ENCODE measurements around the gene GNMT.
"Not testable (repeated sequence)": the region's sequence is repeated elsewhere in the genome, so short reads cannot be mapped to it uniquely, and the experiment has no call there.

Gene GNMT

DNA sequence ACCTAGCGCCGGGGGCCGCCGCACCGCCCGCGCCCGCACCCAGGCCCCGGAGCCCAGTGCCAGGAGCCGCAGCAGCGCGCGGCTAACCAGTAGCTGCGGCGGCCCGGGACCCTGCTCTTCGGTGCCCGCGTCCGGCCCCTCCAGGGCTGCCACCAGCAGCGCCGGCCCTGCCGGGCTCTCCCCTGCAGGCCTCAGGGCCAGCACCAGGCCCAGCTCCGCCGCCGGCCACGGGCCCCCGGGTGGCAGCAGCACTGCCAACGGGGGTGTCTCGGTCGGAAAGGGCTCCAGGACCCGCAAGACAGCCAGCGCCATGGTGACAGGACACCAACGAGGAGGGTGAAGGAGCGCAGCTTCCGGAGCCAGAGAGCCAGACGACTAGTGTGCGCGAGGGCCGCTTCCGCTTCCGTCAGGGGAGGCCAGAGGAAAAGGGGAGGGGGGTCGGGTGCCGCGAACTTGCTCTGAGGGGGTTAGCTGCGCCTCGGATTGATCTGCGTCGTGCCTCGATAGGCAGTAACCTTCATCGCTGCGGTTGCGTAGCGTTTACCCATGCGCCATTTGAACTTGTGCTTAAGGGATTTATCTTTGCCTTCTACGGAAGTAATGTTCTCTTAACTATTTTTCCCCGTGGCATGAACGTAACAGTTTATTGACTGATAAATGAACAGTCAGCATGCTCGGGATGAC lies 18.4 kb downstream of the GNMT start, which contains the start of gene PEX6:
TSS of gene PEX6 (minus strand) at position 343 of the 684 bp plus-strand sequence. CDS start at position 312, 31 bp downstream.
- peak; percentile 97 for DNase-seq

DNA sequence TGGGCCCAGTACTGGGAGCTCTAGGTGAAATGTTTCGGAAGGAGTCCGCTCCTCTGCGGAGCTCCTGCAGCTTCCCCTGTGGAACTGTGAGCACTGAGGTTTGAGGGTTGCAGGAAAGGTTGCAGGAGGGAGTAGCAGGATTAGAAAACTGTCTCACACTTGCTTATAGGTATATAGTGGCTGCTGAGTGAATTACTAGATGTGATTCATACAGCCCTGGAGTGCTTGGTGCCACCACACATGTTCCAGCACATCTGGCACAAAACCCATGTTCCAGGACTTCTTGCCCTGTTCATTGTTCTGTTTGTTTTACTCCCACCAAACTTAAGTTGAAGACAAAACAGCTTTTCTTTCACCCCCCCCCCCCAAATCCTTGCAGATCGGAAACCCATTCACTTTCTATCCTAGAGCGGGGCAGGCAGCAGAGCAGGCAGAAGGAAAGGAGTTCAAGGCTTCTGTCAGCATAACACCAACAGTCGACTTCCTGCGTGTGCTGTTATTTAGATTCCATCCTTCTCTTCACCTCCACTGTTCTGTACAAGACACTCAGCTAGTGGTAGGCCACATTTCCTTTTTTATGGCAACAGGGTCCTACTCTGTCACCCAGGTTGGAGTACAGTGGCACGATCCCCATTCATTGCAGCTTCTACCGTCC lies 19.1 kb downstream of the GNMT start:
- DNase-seq, result no peak

DNA sequence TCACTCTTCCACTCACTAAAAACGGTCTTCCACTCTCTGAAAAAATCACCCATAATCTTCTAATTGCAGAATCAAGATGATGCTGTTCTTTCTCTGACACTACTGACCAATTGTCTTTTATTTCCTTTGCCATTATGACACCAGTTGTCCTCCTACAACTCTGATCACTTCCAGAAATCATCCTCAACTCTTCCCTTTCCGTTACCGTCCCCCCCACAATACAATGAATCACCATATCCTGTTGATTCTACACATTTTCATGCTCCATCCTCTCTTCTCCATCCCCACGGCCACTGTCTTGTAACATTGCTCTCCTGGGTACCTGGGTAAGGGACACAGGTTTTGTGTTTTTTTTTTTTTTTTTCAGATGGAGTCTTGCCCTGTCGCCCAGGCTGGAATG lies 21.3 kb downstream of the GNMT start:
- no peak for DNase-seq

DNA sequence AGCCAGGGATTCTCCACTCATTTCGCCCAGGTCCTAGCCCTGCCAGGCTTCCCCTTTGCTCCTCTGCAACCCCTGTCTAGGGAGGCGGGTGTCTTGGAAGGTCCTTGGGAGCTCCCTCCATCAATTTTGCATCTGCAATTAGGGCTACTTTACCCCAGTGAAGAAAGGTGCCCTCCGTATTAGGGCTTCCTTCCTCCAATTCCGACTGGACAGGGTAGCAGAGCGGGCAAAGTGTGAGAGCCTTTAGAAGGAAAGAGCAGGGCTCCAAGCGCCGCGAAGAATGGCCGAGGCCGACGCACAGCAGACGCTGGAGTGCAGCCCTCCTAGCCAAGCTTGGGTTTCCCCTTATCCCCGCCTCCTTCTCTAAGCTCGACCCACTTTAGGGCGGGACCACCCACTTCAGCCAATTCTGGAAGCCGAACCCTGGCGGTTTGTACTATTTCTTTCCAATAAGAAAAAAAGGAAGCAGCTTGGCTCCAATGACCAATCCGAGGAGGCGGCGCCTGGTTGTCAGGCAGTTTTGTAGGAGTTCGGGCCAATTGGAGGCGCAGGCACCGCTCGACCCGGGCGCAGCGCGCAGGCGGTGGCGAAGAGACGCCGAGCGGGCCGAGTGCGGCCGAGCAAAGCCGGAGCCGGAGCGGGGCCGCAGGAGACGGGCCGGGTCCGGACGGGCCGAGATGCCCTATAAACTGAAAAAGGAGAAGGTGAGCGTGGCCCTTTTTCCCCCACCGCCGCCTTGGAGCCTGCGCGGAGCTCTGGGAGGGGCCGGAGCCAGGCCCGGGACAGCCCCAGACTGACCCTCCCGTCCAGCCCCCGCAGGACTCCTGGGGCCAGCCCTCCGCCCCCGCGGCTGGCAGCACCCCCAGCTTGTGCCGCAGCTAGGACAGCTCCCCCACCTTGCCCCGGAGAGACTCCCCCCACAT lies 23.7 kb downstream of the GNMT start, which contains the start of gene PPP2R5D:
TSS of gene PPP2R5D (plus strand) at position 570 of the 923 bp plus-strand sequence. CDS start at position 678, 108 bp downstream.
- DNase-seq, result peak; percentile 100

DNA sequence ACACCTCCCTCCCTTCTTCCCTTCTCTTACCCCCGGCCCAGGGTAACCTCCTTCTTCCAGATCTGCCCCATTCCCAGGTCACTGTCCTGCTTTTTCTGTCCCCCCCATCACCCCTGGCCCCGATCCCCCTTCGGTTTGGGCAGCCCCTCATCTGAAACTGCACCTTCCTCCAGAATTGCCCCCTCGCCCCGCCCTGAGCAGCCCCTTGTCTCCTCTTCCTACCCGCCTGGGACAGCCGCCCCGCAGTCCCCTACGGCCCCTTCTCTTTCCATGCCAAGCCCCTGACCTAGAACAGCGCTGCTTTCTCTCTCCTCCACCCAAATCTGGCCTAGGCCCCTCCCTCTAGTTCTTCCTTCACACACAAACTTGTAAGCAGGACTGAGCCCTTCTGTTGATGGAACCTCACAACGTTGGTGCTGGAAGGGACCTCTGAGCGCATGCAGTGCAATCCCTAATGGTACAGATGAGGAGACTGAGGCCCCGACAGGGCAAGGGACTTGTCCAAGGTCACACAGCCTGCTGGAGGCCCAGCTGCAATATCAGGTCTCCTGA lies 24.4 kb downstream of the GNMT start:
- no peak for DNase-seq

DNA sequence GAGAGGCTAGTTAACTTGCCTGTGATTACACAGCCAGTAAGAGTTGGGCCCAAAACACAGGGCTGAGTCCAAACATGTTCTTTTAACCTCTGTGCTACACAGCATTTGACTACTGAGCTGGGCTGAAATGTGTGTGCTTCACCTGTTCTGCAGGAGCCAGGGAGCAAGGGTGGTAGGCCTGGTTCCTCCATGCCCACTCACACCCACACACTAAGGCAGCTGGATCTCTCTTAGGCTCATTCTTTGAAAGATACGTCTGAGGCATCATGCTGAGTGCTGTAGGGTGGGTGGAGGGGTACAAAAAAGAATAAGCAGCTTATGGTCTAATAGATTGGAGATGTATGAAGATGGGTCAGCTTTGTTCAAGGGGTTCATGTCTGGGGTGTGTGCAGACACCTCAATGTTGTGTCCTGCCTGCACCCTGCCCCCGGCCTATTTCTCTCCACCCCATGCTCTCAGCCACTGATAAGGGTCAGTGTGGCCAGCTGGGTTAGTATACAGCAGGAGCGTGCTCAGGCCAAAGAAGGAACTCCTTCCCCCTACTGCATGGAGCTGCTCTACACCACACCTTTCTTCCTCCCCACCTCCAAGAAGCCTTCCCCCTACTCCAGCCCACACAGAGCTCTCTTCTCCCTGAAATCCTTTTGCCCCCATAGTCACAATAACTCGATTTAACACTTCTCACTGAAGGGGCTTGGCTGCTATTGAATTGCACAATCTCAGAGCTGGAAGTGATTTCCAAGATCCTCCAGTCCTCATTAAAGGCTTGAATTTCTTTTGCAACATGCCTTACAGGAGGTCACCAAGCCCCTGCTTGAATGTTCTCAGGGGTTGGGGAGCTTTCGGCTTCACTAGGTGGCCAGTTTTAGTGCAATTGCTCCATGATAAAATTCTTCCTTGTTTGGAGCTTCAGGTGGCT lies 27.2 kb downstream of the GNMT start:
- DNase-seq, result no peak

DNA sequence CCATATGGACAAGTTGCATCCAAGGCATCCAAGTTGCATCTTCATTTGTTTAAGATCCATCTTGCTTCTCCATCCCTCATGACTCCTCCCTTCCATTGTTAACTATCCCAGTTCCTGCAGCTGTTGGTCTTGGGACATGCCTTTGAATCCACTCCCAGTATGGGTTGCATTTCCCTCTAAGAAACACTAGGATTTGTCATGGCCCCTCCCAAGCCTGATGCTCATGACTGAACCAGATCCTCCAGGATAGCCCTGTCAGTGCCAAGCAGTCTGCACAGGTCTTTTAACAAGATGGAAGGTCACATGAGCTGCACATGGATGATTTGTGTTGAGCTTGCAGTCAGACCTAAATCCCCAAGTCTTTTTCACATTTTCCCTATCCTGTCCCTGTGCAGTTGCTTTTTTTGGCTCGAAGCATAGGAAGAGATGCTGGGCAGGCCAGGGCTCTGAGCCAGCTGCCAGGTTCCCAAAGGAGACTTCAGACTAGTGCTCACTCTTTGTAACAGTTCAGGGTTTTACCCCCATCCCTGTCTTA lies 28.0 kb downstream of the GNMT start:
- no peak for DNase-seq

DNA sequence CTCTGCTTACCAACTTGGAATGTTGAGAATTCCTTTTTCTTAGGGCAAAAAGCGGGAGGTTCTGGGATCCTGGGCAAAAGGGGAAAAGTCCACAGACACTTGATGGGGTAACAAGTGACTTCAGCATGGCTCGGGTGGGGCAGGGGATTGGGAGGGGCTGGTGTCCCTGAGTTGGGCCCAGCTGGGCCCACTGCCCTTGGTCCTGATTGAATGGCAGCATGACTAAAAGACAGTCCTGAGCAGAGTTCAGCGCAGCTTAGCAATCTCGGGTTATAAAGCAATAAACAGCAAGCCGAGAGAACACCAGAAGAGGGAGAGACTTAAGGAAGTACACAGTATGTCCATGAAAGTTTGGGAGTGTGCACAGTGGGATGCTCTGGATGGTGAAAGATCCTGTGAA lies 29.4 kb downstream of the GNMT start:
- no peak for DNase-seq

DNA sequence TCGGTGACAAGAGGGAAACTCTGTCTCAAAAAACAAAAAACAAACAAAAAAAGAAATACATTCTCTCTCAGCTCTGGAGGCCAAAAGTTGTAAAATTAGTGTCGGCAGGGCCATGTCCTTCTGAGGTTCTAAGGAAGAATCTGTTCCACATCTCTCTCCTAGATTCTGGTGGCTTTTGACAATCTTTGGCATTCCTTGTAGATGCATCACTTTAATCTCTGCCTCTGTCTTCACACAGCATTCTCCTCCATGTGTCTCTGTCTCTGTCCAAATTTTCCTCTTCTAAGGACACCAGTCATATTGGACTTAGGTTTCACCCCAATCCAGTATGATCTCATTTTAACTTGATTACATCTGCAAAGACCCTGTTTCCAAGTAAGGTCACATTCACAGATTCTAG lies 32.9 kb downstream of the GNMT start:
- DNase-seq, result no peak

DNA sequence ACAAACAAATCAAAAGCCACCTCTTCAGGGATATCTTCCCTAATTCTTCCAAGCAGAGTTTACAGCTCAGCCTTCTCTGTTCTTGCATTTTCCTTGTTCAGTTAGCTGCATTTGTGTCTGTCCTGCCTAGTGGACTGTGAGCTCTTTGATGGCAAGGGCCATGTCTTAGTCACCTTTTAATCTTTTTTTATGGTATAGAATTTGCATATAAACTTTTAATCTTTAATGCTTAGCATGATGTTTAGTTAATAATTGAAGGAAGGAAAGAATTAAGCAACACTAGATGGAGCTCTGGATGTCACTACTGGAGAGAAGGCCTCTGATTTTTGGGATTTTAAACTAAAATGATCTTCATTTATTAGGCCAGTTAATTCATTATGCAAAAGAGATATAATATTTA lies 36.0 kb downstream of the GNMT start:
- no peak for DNase-seq

DNA sequence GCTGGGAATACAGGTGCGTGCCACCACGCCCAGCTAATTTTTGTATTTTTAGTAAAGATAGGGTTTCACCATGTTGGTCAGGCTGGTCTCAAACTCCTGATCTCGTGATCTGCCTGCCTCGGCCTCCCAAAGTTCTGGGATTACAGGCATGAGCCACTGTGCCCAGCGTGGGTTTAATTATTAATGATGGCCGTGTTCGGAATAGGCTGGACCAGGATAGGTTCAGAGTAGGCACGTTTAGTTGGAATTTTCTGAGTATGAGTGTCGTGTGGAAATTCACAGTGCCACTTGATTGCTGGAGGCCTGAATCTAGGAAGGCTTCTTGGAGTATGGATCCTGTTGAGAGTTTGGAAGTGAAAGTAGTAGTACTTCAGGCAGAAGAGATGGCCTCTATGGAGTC lies 37.7 kb downstream of the GNMT start:
- DNase-seq, result not testable (repeated sequence)

DNA sequence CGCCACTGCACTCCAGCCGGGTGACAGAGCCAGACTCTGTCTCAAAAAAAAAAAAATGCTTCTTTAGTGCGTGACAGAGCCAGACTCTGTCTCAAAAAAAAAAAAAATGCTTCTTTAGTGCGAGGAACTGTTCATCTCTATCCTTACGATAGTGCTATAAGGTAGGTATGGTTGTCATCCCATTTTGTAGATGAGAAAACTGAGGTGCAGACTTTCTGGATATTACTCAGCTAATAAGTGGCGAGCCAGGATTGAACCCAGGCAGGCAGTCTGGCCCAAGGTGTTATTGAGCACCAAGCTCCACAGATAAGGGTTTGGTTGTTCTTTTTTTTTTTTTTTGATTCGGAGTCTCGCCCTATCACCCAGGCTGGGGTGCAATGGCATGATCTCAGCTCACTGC lies 41.3 kb downstream of the GNMT start:
- DNase-seq, result no peak

DNA sequence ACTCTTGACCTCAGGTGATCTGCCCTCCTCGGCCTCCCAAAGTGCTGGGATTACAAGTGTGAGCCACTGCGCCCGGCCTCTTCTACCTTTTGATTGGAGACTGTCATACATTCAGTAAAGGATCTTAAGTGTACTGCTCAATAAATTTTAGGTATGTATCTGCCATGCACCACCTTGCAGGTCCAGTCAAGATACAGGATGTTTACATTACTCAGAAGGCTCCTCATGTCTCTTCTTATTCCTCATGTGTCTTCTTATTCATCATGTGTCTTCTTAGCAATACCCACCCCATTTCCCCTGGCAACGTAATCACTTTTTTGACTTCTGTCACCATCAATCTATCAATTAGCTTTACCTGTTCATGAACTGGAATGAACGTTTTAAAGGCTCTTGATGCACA lies 45.3 kb downstream of the GNMT start:
- DNase-seq, result no peak

DNA sequence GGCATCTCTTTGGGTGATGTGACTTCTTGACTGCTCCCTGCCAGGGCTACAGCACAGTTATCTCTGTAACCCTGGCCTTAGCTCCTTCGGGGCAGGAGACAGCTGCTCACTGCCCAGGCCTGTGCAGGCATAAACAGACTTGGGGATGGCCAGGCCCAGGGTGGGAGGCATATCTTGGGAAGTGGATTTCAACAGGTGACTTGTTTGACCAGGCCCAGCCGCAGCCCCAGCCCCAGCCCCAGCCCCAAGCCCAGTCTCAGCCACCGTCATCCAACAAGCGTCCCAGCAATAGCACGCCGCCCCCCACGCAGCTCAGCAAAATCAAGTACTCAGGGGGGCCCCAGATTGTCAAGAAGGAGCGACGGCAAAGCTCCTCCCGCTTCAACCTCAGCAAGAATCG lies 45.7 kb downstream of the GNMT start:
- DNase-seq, result no peak

DNA sequence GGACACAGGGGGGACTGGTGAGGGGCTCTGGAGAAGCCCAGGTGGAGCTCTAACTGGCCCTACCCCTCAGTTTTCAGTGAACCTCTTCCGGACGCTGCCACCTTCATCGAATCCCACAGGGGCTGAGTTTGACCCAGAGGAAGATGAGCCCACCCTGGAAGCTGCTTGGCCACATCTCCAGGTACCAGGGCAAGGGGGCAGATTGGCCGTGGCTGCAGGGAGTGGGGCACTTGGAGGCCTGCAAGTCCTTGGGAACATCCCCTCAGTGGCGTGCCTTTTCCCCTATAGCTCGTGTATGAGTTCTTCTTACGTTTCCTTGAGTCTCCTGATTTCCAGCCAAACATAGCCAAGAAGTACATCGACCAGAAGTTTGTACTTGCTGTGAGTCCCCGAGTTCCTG lies 46.6 kb downstream of the GNMT start:
- DNase-seq, result no peak

DNA sequence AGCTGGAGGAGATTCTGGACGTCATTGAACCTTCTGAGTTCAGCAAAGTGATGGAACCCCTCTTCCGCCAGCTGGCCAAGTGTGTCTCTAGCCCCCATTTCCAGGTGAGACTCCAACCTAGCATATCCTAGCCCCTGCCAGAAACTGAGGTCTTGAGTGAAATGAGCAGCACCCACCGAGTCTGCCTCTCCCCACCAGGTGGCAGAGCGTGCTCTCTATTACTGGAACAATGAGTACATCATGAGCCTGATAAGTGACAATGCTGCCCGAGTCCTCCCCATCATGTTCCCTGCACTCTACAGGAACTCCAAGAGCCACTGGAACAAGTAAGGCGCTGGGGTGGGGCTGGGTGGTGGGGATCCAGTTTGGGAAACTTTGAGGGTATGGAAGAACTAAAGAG lies 48.6 kb downstream of the GNMT start:
- peak; percentile 5 for DNase-seq

DNA sequence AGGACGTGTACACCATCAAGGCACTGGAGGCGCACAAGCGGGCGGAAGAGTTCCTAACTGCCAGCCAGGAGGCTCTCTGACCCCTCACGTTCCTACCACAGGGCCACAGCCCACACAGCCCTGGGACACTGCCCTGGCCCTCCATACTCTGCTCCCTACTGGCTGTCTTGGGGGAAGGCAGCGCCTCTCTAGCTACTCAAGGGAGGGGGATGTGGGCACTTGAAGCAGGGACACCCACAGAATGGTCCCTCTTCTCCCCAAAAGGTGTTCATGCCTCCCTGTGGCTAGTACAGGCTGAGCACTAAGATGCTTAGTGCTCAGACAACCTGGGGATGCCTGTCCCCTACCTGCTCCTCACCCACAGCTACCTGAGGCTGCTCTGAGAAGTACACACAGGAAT lies 50.7 kb downstream of the GNMT start:
- DNase-seq, result no peak

DNA sequence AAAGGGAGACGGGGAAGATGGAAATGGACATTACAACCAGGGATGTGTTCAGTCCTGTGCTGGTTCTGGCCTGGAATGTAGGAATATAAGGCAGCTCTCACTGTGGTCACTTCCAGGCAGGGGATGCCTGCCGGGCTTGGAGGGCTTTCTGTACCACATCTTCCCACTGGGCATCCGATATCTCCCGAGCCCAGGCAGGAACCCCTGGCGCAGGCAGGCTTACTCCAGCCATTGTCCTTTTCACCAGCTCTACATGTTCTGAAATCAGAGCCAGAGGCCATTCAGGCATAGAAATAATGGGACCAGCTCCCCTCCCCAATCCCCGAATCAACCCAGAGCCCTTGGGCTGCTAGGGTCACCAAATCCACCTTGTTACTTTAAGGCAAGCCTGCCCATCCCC lies 51.8 kb downstream of the GNMT start:
- no peak for DNase-seq

DNA sequence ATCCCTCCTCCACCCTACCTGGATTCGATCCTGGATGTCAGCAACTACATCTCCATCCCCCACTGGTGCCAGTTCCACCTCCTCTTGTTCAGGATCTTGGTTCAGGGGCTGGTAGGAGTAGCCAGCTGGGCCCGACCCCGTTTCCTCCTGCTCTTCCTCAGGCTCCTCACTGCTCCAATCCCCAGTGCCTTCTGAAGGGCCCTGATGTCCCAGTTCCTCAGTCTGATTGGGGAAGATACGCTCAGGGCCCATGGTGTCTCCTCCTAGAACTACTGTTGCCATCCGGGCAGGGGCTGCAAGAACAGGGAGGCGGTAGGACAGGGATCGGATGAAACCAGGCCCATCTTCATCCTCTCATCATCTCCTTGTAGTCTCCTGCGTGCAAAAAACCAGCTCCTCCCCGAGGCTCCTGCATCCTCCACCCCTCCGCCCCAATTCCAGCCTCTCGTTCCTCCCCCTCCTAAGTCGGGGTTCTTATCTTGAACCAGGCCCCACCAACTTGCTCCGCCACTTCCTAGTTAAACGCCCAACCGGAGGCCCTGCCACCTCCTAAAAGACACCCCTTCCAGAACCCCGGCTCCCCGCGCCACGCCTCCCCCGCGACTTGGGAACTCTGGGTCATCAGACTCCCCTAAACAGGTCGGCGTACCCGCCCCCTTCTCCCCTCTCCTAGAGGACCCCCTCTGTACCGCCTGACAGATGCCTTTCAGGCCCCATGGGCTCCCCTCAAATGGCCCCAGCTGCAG lies 52.7 kb downstream of the GNMT start:
- DNase-seq, result peak; percentile 72
